Globus pallidus (tissue), 1 donor: Measurements from ENCODE around the gene ZMPSTE24.
A peak's percentile ranks its signal among the peaks of the same experiment; 100 is the strongest.
"Not testable (repeated sequence)": the region's sequence is repeated elsewhere in the genome, so short reads cannot be mapped to it uniquely, and the experiment has no call there.

Experiments used
- DNase-seq: peaks from one replicate; pipeline ENCODE4 v3.0.0-alpha.2; 2015; ENCODE audit warnings: low spot score

ZMPSTE24 gene

GRCh38 chr1:40257688-40258444, at the start of gene ZMPSTE24:
ZMPSTE24 (plus strand) TSS chr1:40258236; CDS start chr1:40258272, 36 bp downstream.
- DNase-seq: peak; percentile 98

- DNase-seq: no peak
Measured at GRCh38 chr1:40210511-40211204, 47.4 kb upstream of the ZMPSTE24 start.

- no peak for DNase-seq
Measured at GRCh38 chr1:40218333-40218732, 39.7 kb upstream of the ZMPSTE24 start.

- DNase-seq: not testable (repeated sequence)
Measured at GRCh38 chr1:40221471-40221905, 36.5 kb upstream of the ZMPSTE24 start.

GRCh38 chr1:40221977-40222772, 35.9 kb upstream of the ZMPSTE24 start:
- DNase-seq: no peak

- DNase-seq: no peak
Measured at GRCh38 chr1:40224040-40224439, 34.0 kb upstream of the ZMPSTE24 start.

GRCh38 chr1:40226192-40226591, 31.8 kb upstream of the ZMPSTE24 start:
- DNase-seq: no peak

GRCh38 chr1:40232444-40232843, 25.6 kb upstream of the ZMPSTE24 start:
- DNase-seq: no peak

- no peak for DNase-seq
Measured at GRCh38 chr1:40239626-40240025, 18.4 kb upstream of the ZMPSTE24 start.

- no peak for DNase-seq
Measured at GRCh38 chr1:40240390-40240789, 17.6 kb upstream of the ZMPSTE24 start.

GRCh38 chr1:40241362-40241761, 16.7 kb upstream of the ZMPSTE24 start:
- DNase-seq: no peak

- DNase-seq: no peak
Measured at GRCh38 chr1:40243351-40243750, 14.7 kb upstream of the ZMPSTE24 start.

GRCh38 chr1:40244138-40244744, 13.8 kb upstream of the ZMPSTE24 start:
- no peak for DNase-seq

- DNase-seq: no peak
Measured at GRCh38 chr1:40245686-40246085, 12.3 kb upstream of the ZMPSTE24 start.

GRCh38 chr1:40247655-40248054, 10.4 kb upstream of the ZMPSTE24 start, which contains the start of gene TMCO2:
TMCO2 (plus strand) TSS chr1:40247937; CDS start chr1:40247994, 57 bp downstream.
- DNase-seq: no peak

- DNase-seq: no peak
Measured at GRCh38 chr1:40248412-40248811, 9.6 kb upstream of the ZMPSTE24 start.

GRCh38 chr1:40251456-40251855, 6.6 kb upstream of the ZMPSTE24 start:
- no peak for DNase-seq

GRCh38 chr1:40252601-40253000, 5.4 kb upstream of the ZMPSTE24 start:
- no peak for DNase-seq

- no peak for DNase-seq
Measured at GRCh38 chr1:40255231-40255630, 2.8 kb upstream of the ZMPSTE24 start.

GRCh38 chr1:40256401-40257084, 1.5 kb upstream of the ZMPSTE24 start:
- DNase-seq: no peak

GRCh38 chr1:40257313-40257687, 736 bp upstream of the ZMPSTE24 start:
- DNase-seq: no peak

GRCh38 chr1:40258445-40258769, 371 bp downstream of the ZMPSTE24 start:
- DNase-seq: no peak
